Astrocyte (in vitro differentiated cells and primary cell): ENCODE results near the gene SOS2. TPM values are rescaled to one million over a fixed set of nuclear protein-coding genes. Genes with fewer than 3 reads are reported as not detected.
A peak's percentile ranks its signal among the peaks of the same experiment; 100 is the strongest.

Experiments
- DNase-seq: peaks from one replicate; pipeline ENCODE4 v3.0.0-alpha.2; 2010; ENCODE audit warnings: low read depth
- FAIRE-seq: peaks from 2 replicates; lab custom pipeline; 2011; peaks lifted over from hg19 to GRCh38; lab: Jason Lieb, UNC
- H2AFZ ChIP-seq: 2 replicates; pipeline ENCODE4 v1.6.0; 2012; ENCODE audit warnings: low read depth, low read length, inconsistent platforms
- H3K27ac ChIP-seq: 2 replicates; pipeline ENCODE4 v1.5.1; 2011; ENCODE audit warnings: low read depth, low read length, inconsistent platforms
- H3K27me3 ChIP-seq: 2 replicates; pipeline ENCODE4 v1.6.0; 2011; ENCODE audit warnings: low read length, inconsistent platforms; ENCODE audit not compliant: insufficient read depth
- H3K36me3 ChIP-seq: 2 replicates; pipeline ENCODE4 v1.5.1; 2011; ENCODE audit warnings: low read length, inconsistent platforms; ENCODE audit not compliant: insufficient read depth
- H3K4me1 ChIP-seq: 2 replicates; pipeline ENCODE4 v1.5.1; 2011; ENCODE audit warnings: low read length, inconsistent platforms; ENCODE audit not compliant: insufficient read depth
- H3K4me2 ChIP-seq: 2 replicates; pipeline ENCODE4 v1.6.0; 2012; ENCODE audit warnings: low read length, inconsistent platforms
- H3K4me3 ChIP-seq: 2 replicates; pipeline ENCODE4 v1.5.1; 2011; ENCODE audit warnings: low read depth, mild to moderate bottlenecking, low read length, inconsistent platforms; ENCODE audit not compliant: insufficient read depth
- H3K79me2 ChIP-seq: 2 replicates; pipeline ENCODE4 v1.6.0; 2012; ENCODE audit warnings: mild to moderate bottlenecking, low read length, inconsistent platforms; ENCODE audit not compliant: insufficient read depth
- H3K9ac ChIP-seq: 2 replicates; pipeline ENCODE4 v1.6.0; 2012; ENCODE audit warnings: mild to moderate bottlenecking, low read length, inconsistent platforms
- H3K9me3 ChIP-seq: 2 replicates; pipeline ENCODE4 v1.5.1; 2012; ENCODE audit warnings: low read depth, mild to moderate bottlenecking, low read length, inconsistent platforms; ENCODE audit not compliant: insufficient read depth
- H4K20me1 ChIP-seq: 2 replicates; pipeline ENCODE4 v1.6.0; 2012; ENCODE audit warnings: low read length, inconsistent platforms; ENCODE audit not compliant: insufficient read depth
- H3K27ac Mint-ChIP-seq: one replicate; pipeline ENCODE4 v1.8.0; 2021; ENCODE audit warnings: mild to moderate bottlenecking, mixed read lengths; ENCODE audit not compliant: unreplicated experiment
- H3K27me3 Mint-ChIP-seq: one replicate; pipeline ENCODE4 v1.8.0; 2021; ENCODE audit warnings: low read depth, mixed read lengths; ENCODE audit not compliant: unreplicated experiment
- H3K36me3 Mint-ChIP-seq: one replicate; pipeline ENCODE4 v1.8.0; 2021; ENCODE audit warnings: low read depth, mixed read lengths; ENCODE audit not compliant: unreplicated experiment
- H3K4me1 Mint-ChIP-seq: one replicate; pipeline ENCODE4 v1.8.0; 2021; ENCODE audit warnings: low read depth, mixed read lengths; ENCODE audit not compliant: unreplicated experiment
- H3K4me3 Mint-ChIP-seq: one replicate; pipeline ENCODE4 v1.8.0; 2021; ENCODE audit warnings: mild to moderate bottlenecking, moderate library complexity, mixed read lengths; ENCODE audit not compliant: unreplicated experiment
- H3K9me3 Mint-ChIP-seq: one replicate; pipeline ENCODE4 v1.8.0; 2021; ENCODE audit warnings: mild to moderate bottlenecking, mixed read lengths; ENCODE audit not compliant: unreplicated experiment
- CTCF ChIP-seq: IDR thresholded peaks from 2 replicates; pipeline ENCODE4 v1.5.1; 2011; ENCODE audit warnings: low read depth, mild to moderate bottlenecking, inconsistent platforms, low read length, moderate library complexity; ENCODE audit not compliant: insufficient read depth
- EZH2 ChIP-seq: IDR thresholded peaks from 2 replicates; pipeline ENCODE4 v1.6.1; 2012; ENCODE audit warnings: mild to moderate bottlenecking, low read length, inconsistent platforms; ENCODE audit not compliant: insufficient read depth
- total RNA-seq: library from RNA; stranded (reverse); gene quantifications from 2 replicates; pipeline ENCODE4 v1.2.1, GENCODE V29; 2021

Gene SOS2
- total RNA-seq, 1 donor from 2014 or later: 18.3 TPM

GRCh38 chr14:50100805-50101204 is 130.6 kb downstream of the SOS2 start:
- Histone ChIP-seq H3K4me2 (no peak overlapping the region), H3K4me1 (peaks cover 4% of the 10 kb centered on the region), H3K4me3 (no peak overlapping the region), H3K79me2 (no peaks in the 10 kb centered on the region), H2AFZ (no peak overlapping the region), H4K20me1 (no peaks in the 10 kb centered on the region), H3K36me3 (no peaks in the 10 kb centered on the region), H3K27me3 (no peaks in the 10 kb centered on the region), H3K27ac (no peak overlapping the region), H3K9me3 (no peaks in the 10 kb centered on the region), H3K9ac (no peak overlapping the region)
- Mint-ChIP-seq H3K36me3 (peaks cover 10% of the 10 kb centered on the region), H3K4me3 (no peak overlapping the region), H3K27ac (no peak overlapping the region), H3K27me3 (no peaks in the 10 kb centered on the region), H3K9me3 (no peaks in the 10 kb centered on the region), H3K4me1 (peaks cover 3% of the 10 kb centered on the region)
- DNase-seq: no peak
- TF ChIP-seq EZH2 (no peak), CTCF (no peak)
- no peak for FAIRE-seq

GRCh38 chr14:50099335-50099734 is 132.0 kb downstream of the SOS2 start:
- Mint-ChIP-seq H3K4me3 (no peak overlapping the region), H3K9me3 (no peaks in the 10 kb centered on the region), H3K27me3 (no peaks in the 10 kb centered on the region), H3K36me3 (peaks cover 13% of the 10 kb centered on the region), H3K4me1 (peaks cover 3% of the 10 kb centered on the region), H3K27ac (no peak overlapping the region)
- Histone ChIP-seq H4K20me1 (no peaks in the 10 kb centered on the region), H3K27me3 (no peaks in the 10 kb centered on the region), H2AFZ (no peak overlapping the region), H3K4me1 (peaks cover 4% of the 10 kb centered on the region), H3K4me3 (no peak overlapping the region), H3K27ac (no peak overlapping the region), H3K4me2 (no peak overlapping the region), H3K9ac (no peak overlapping the region), H3K9me3 (no peaks in the 10 kb centered on the region), H3K79me2 (no peaks in the 10 kb centered on the region), H3K36me3 (no peaks in the 10 kb centered on the region)
- TF ChIP-seq CTCF (no peak), EZH2 (no peak)
- DNase-seq (peak; percentile 16), FAIRE-seq (no peak)

- H3K36me3 Mint-ChIP-seq: peaks cover 8% of the 10 kb centered on the region
- no peak overlapping the region for H3K27ac Mint-ChIP-seq
- TF ChIP-seq EZH2 (no peak), CTCF (no peak)
- no peaks in the 10 kb centered on the region for H4K20me1 ChIP-seq
- H3K27ac ChIP-seq: no peak overlapping the region
- H3K4me1 Mint-ChIP-seq: peaks cover 3% of the 10 kb centered on the region
- no peaks in the 10 kb centered on the region for H3K27me3 Mint-ChIP-seq
- H3K79me2 ChIP-seq: no peaks in the 10 kb centered on the region
- H3K36me3 ChIP-seq: no peaks in the 10 kb centered on the region
- peaks cover 4% of the 10 kb centered on the region for H3K4me1 ChIP-seq
- no peaks in the 10 kb centered on the region for H3K27me3 ChIP-seq
- no peak overlapping the region for H3K4me3 ChIP-seq
- H3K9ac ChIP-seq: no peak overlapping the region
- H3K9me3 Mint-ChIP-seq: no peaks in the 10 kb centered on the region
- H3K4me2 ChIP-seq: no peak overlapping the region
- no peak overlapping the region for H3K4me3 Mint-ChIP-seq
- no peaks in the 10 kb centered on the region for H3K9me3 ChIP-seq
- FAIRE-seq (no peak), DNase-seq (no peak)
- H2AFZ ChIP-seq: no peak overlapping the region
Observed at GRCh38 chr14:50095895-50096294, 135.5 kb downstream of the SOS2 start.
